Ovary (tissue), 10 donors: Measurements from ENCODE around the gene PEX14. TPM values are rescaled to one million over a fixed set of nuclear protein-coding genes. Genes with fewer than 3 reads are reported as not detected.
A peak's percentile ranks its signal among the peaks of the same experiment; 100 is the strongest.
"Not testable (repeated sequence)": the region's sequence is repeated elsewhere in the genome, so short reads cannot be mapped to it uniquely, and the experiment has no call there.

Experiments used
- DNase-seq, 5 donors: peaks; one replicate each; pipeline ENCODE4 v3.0.0-alpha.2; 2019 to 2020
- H3K27ac ChIP-seq, 2 donors: fragments of 200-600 bp; one replicate each; pipeline versions ENCODE4 v1.5.1 to v1.8.0; 2019 to 2022
- H3K27me3 ChIP-seq: fragments of 200-600 bp; one replicate; pipeline ENCODE4 v1.8.0; 2022
- H3K36me3 ChIP-seq: fragments of 200-600 bp; sonication (generic); one replicate; pipeline ENCODE4 v1.5.1; 2019
- H3K4me1 ChIP-seq: one replicate; pipeline ENCODE4 v1.8.1; 2013; ENCODE audit warnings: mild to moderate bottlenecking, moderate library complexity; ENCODE audit not compliant: insufficient read depth
- H3K4me3 ChIP-seq: fragments of 200-600 bp; sonication (generic); one replicate; pipeline ENCODE4 v1.5.1; 2017
- H3K9me3 ChIP-seq, 2 donors: fragments of 200-600 bp in 1 of 2; sonication (generic) in 1 of 2; one replicate each; pipeline versions ENCODE4 v1.5.1 to v1.8.1; 2013 to 2019; ENCODE audit warnings: mild to moderate bottlenecking in 1 of 2, moderate library complexity in 1 of 2
- EP300 ChIP-seq: sonication (generic); formaldehyde crosslinking; IDR thresholded peaks from one replicate; pipeline ENCODE4 v1.6.1; 2017; ENCODE audit warnings: antibody characterized with exemption
- POLR2A ChIP-seq: fragments of 450-650 bp; IDR thresholded peaks from one replicate; pipeline ENCODE4 v1.6.1; 2017; ENCODE audit warnings: antibody characterized with exemption, mild to moderate bottlenecking, moderate library complexity
- WGBS, 3 donors: extraction: QIAGEN DNeasy Blood & Tissue Kit in 1 of 3; methylation state at CpG; one replicate each; pipeline versions ENCODE4 v1.1.5 to v1.1.7; 2013 to 2017; 5-methylcytosine and 5-hydroxymethylcytosine counted together
- intact Hi-C, 4 donors: fragments of 100-400 bp; cut with DNase I; formaldehyde crosslinking; loops; one replicate each; pipeline versions ENCODE4 v1.11.0 to v1.15.1; 2022 to 2023
- long read RNA-seq, 3 donors: library from polyadenylated mRNA in 2 of 3; unstranded in 2 of 3; transcript quantifications; one replicate each; pipeline ENCODE4 v2.0.0 and lab custom pipeline, GENCODE V29; 2021 to 2026
- polyA plus RNA-seq, 2 donors: library from polyadenylated mRNA; stranded (reverse); fragments of 200-250 nt in 1 of 2; fragments of 350-450 nt in 1 of 2; fragmentation: Illumina TruSeq in 1 of 2; extraction: RNeasy Lipid Tissue Mini Kit (QIAGEN cat#74804) in 1 of 2; gene quantifications; one replicate each; pipeline ENCODE4 v1.2.3, GENCODE V29; 2013 to 2014
- total RNA-seq, 7 donors: library from RNA; depleted of rRNA in 2 of 7; stranded (reverse); fragments of >200 nt in 2 of 7; fragmentation: NEBNext Ultra II Directional in 3 of 7; extraction: Animal tissue kit (Norgen Biotek cat#: 25700) in 3 of 7; gene quantifications; one replicate each; pipeline versions ENCODE4 v1.1.0 to v1.2.4, GENCODE V29; 2016 to 2023
- TF ChIP-seq, protein P1 (sequence below), 3 donors: fragments of 450-650 bp in 2 of 3; fragments of 200-600 bp in 1 of 3; IDR thresholded peaks; one replicate each; pipeline versions ENCODE4 v1.5.1 to v1.8.0; 2016 to 2022; ENCODE audit warnings: antibody characterized with exemption in 3 of 3, mild to moderate bottlenecking in 1 of 3
- donor health status: DM: no; HTN: no; CAD: no; lungs with moderate emphysema.
- donor health status: DM: no; HTN: no; CAD: no.
- donor health status: Bipolar disorder and iron deficiency.
- donor health status: DM: yes; HTN: yes; CAD: no.
- donor health status: DM: no; HTN: no; CAD: no.
- donor health status: DM: yes; HTN: yes; CAD: no.

The PEX14 gene, protein sequence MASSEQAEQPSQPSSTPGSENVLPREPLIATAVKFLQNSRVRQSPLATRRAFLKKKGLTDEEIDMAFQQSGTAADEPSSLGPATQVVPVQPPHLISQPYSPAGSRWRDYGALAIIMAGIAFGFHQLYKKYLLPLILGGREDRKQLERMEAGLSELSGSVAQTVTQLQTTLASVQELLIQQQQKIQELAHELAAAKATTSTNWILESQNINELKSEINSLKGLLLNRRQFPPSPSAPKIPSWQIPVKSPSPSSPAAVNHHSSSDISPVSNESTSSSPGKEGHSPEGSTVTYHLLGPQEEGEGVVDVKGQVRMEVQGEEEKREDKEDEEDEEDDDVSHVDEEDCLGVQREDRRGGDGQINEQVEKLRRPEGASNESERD
- total RNA-seq (10 to 100 TPM in 6 of 7 donors, 1 to 10 TPM in 1; 7.5 to 22.9 (median 16.7) TPM), polyA plus RNA-seq (10 to 100 TPM in 1 of 2 donors, 1 to 10 TPM in 1; 3.3 to 19.6 TPM)
- long read RNA-seq, donor 1, transcript PEX14-201 (9 exons, 1,985 nt): major isoform, 6 of 19 reads
- long read RNA-seq, donor 1, partial matches to known transcripts: 7 of 19 reads
- long read RNA-seq, donor 1, other reads (novel, unspliced or antisense): 6 of 19 reads
- long read RNA-seq, donor 2, transcript PEX14-201 (9 exons, 1,985 nt): major isoform, 9 of 9 reads
- long read RNA-seq, donor 2, partial matches to known transcripts: 0 of 9 reads
- long read RNA-seq, donor 2, other reads (novel, unspliced or antisense): 0 of 9 reads
- long read RNA-seq, donor 3, transcript PEX14-201 (9 exons, 1,985 nt): major isoform, 6 of 11 reads
- long read RNA-seq, donor 3, partial matches to known transcripts: 4 of 11 reads
- long read RNA-seq, donor 3, other reads (novel, unspliced or antisense): 1 of 11 reads

DNA sequence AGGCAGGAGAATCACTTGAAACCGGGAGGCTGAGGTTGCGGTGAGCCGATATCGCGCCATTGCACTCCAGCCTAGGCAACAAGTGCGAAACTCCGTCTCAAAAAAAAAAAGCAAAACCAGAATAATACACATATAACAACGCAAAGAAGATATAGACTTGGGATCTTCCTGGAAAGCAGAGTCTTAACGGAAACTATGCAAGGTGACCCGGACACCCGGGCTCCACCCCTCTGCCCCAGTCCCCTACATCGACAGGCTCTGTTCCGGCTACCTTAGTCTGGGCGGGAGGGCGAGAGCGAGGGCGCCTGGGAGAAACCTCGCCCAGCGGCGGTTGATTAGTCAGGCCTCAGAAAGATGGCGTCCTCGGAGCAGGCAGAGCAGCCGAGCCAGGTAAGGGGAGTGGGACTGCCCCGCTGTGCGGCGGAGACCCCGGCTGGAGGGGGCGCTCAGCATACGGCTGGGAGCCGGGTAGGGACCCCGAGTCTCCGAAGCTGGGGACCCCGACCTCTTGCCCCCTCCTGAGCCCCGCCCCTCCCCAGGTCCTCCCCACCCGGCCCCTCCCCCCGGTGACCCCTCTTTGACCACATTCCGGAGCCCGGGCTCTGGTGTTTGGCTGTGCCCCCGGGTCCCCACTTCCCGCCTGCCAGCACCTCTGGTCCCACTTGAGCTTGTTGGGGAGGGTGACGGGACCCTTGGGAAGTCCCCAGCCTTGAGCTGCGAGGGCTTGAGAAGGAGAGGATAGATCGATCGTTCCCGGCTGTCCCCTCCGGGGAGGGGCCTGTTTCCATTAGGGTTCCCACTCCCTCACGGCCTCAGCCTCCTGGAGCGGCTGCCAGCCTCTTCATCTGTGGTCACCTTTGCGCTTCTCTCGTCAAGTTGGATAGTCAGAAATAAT lies at the start of gene PEX14:
Gene PEX14 (plus strand): TSS at position 338 of the 895 bp plus-strand sequence. CDS start 17 bp downstream, at position 355.
- WGBS, 3 donors: 6 to 11% (median 9%) methylated on average over 42 to 50 of the region's 50 CpGs
- peak; percentile 70 to 87 (median 79) for DNase-seq
- peak within 1 kb of the TSS; percentile 30 to 70 for H3K27ac ChIP-seq
- H3K9me3 ChIP-seq: no peaks in the 10 kb centered on the region
- intact Hi-C loops: no loop called here
- H3K27me3 ChIP-seq: no peaks in the 10 kb centered on the region
- peaks cover 7% of the 10 kb centered on the region for H3K4me1 ChIP-seq
- peak within 1 kb of the TSS; percentile 90 for H3K4me3 ChIP-seq
- no peaks in the 10 kb centered on the region for H3K36me3 ChIP-seq
- TF ChIP-seq POLR2A: peak; percentile 40
- TF ChIP-seq, protein P1, sequence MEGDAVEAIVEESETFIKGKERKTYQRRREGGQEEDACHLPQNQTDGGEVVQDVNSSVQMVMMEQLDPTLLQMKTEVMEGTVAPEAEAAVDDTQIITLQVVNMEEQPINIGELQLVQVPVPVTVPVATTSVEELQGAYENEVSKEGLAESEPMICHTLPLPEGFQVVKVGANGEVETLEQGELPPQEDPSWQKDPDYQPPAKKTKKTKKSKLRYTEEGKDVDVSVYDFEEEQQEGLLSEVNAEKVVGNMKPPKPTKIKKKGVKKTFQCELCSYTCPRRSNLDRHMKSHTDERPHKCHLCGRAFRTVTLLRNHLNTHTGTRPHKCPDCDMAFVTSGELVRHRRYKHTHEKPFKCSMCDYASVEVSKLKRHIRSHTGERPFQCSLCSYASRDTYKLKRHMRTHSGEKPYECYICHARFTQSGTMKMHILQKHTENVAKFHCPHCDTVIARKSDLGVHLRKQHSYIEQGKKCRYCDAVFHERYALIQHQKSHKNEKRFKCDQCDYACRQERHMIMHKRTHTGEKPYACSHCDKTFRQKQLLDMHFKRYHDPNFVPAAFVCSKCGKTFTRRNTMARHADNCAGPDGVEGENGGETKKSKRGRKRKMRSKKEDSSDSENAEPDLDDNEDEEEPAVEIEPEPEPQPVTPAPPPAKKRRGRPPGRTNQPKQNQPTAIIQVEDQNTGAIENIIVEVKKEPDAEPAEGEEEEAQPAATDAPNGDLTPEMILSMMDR (IDR thresholded peaks at IDR 0.05): no peak

DNA sequence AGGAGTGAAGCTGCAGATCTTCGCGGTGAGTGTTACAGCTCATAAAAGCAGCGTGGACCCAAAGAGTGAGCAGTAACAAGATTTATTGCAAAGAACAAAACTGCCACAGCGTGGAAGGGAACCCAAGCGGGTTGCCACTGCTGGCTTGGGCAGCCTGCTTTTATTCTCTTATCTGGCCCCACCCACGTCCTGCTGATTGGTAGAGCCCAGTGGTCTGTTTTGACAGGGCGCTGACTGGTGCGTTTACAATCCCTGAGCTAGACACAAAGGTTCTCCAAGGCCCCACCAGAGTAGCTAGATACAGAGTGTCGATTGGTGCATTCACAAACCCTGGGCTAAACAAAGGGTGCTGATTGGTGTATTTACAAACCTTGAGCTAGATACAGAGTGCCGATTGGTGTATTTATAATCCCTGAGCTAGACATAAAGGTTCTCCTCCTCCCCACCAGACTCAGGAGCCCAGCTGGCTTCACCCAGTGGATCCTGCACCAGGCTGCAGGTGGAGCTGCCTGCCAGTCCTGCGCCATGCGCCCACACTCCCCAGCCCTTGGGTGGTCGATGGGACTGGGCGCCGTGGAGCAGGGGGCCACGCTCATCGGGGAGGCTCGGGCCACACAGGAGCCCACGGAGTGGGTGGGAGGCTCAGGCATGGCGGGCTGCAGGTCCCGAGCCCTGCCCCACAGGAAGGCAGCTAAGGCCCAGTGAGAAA lies 48.8 kb upstream of the PEX14 start:
- not testable (repeated sequence) for H3K9me3 ChIP-seq, H3K36me3 ChIP-seq, H3K4me3 ChIP-seq, H3K27me3 ChIP-seq, H3K27ac ChIP-seq, H3K4me1 ChIP-seq, DNase-seq
- intact Hi-C loops: loop anchor here in 3 of 4 donors (2.0 to 10.0 kb wide), 3 partner anchors 49 to 551 kb away; no protein-coding TSS in a partner anchor
- 83 to 87% (median 83%) methylated on average over 21 of the region's 21 CpGs for WGBS, 3 donors

DNA sequence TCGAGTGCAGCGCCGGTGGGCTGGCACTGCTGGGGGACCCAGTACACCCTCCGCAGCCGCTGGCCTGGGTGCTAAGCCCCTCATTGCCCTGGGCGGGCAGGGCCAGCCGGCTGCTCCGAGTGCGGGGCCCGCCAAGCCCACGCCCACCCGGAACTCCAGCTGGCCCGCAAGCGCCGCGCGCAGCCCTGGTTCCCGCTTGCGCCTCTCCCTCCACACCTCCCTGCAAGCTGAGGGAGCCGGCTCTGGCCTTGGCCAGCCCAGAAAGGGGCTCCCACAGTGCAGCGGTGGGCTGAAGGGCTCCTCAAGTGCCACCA lies 48.3 kb upstream of the PEX14 start:
- intact Hi-C loops: loop anchor here in 2 of 4 donors (5.0 to 10.0 kb wide), 2 partner anchors 49 to 552 kb away; no protein-coding TSS in a partner anchor
- not testable (repeated sequence) for H3K9me3 ChIP-seq, H3K4me1 ChIP-seq, DNase-seq, H3K27ac ChIP-seq, H3K4me3 ChIP-seq, H3K36me3 ChIP-seq, H3K27me3 ChIP-seq
- 90 to 95% (median 95%) methylated on average over 21 of the region's 21 CpGs for WGBS, 3 donors

DNA sequence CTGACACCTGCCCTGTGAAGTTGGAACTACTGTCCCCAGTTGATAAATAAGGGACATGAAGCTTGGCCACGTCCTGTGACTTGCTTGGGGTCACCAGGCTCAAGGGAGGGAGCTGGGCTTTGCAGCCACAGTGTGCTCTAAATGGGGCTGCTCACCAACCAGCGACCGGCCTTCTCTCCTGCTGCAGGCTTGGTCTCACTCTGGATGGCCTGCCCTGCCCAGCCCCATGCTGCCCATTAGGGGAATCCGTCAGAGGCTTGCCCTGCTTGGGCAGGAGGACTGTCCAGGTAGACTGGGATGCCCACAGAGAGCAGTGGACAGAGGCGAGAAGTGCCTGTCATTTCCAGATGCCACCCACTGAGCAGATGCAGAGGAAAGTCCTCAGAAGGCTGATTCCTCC lies 45.8 kb upstream of the PEX14 start:
- no peaks in the 10 kb centered on the region for H3K4me1 ChIP-seq
- no peak overlapping the region for H3K27ac ChIP-seq
- TF ChIP-seq, protein P1 (IDR thresholded peaks at IDR 0.05): no peak
- no peak for TF ChIP-seq EP300
- TF ChIP-seq POLR2A: no peak
- intact Hi-C loops: loop anchor here in 3 of 4 donors (2.0 to 10.0 kb wide), 3 partner anchors 52 to 554 kb away; no protein-coding TSS in a partner anchor
- peak in 1 of 5 donors; percentile 30 for DNase-seq
- H3K27me3 ChIP-seq: no peaks in the 10 kb centered on the region
- no peak overlapping the region for H3K4me3 ChIP-seq
- no peaks in the 10 kb centered on the region for H3K36me3 ChIP-seq
- WGBS, 3 donors: 86 to 87% (median 86%) methylated on average over 5 of the region's 5 CpGs
- no peaks in the 10 kb centered on the region for H3K9me3 ChIP-seq
